ENCODE results near the gene THSD4.

Gene THSD4

DNA sequence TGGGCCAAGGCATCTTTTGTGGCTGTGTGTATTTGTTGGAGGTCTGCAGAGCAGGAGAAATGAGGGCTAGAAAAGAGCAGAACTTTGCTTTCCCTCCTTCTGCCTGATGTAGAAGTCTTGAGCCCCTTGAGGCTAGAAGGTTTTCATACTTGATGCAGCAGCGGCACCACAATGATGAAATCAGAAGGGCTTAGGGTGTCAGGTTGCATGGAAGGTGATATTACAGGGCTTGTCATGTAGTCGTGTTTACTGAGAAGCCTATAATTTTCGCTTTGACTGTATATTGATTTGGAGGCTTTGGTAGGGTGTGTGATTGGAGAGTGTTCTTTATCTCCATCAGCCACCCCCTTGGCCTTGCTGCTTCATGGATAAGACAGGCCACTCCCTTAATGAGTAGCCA is 339.8 kb downstream of the THSD4 start:
- no peak for DNase-seq (ENCODE audit: low spot score)

DNA sequence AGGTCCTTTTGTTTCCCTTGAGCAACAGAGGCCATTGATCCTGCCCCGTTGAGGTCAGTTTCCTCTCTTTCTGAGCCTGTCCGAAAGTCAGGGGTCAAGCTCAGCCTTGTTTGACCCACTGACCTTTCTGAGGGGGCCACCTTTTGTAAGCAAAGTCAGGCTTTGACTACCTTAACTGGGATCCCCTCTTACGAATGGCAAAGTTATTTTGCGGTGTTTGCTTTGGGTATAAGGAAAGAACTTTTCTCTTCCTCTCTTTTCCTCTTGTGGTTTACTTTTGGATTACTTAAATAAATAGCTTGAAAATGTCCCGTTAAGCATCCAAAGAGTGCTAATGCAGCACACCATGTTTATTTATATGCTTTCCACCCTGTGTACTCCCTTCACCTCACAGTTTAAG is 340.6 kb downstream of the THSD4 start:
- no peak for DNase-seq (ENCODE audit: low spot score)

DNA sequence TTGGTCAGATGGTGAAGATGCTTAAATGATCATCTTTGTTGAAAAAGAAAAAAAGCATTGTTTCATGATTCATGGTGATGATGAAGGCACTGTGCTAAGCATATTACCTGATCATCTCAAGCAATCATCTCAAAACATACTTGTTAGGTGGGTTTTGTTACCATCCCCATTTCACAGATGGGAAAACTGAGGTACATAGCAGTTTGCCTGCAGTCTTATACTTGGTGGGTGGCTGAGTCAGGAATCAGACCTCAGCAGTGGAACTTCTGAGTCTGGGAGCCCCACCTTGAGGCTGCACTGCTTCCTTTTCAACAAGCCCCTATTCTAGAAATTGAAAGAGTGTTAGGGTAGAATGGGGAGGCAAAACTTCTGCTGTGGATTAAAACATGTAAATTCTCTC is 341.1 kb downstream of the THSD4 start:
- DNase-seq (ENCODE audit: low spot score): no peak

DNA sequence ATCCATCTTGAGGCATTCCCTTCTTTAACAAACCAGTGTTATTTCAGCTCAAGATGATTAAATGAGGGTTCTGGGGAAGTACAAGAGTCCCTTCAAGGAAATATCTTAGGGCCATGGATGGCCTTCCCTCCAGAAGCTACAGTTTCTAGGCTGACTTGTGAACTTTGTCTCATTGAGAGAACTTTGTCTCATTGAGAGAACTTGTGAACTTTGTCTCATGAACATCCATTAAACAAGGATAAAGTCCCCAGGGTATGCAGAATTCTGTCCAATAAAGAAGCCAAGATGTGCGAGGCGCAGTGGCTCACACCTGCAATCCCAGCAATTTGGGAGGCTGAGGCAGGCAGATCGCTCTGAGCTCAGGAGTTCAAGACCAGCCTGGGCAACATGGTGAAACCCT is 341.5 kb downstream of the THSD4 start:
- DNase-seq (ENCODE audit: low spot score): no peak

DNA sequence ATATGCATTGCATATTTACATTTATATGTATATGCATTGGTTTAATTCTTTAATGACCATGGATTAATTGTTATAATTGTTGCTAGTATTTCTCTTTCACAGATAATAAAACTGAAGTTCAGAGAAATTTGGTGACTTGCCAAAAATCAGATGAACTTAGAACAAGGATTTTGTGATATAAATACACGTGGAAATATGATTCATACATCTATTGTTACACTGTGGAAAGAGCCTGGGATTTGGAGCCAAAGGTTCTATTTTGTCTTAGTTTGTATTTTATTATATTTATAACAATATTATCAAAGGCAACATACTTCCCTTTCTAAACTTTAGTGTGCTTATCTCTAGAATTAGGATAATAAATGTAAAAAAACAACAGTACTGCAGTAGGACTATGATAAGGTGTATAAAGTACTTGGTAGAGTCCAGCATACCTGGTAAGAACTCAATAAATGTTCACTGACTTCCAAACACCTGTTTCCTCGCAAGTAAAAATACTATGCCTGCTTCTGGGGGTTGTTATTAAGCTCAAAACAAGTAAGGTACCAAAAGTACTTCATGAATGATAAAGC is 342.9 kb downstream of the THSD4 start:
- DNase-seq (ENCODE audit: low spot score): no peak

DNA sequence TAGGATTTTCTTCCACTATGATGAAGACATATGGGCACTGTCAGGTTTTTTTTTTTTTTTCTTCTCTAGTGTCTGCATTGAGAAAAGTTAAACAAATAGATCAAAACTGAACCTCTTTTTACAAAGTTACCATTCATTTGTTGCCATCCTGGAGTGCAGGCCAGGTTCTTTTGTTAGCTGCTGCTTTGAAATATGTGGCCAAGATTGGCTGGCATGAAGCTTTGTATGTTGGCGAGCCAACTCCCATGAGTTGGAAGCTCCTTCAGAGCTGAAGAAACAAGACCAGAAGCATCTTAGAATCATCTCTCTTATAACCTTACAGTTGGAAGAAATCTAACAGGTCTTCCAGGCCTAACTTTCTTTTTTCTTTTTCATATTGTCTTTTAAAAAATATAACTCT is 346.5 kb downstream of the THSD4 start:
- DNase-seq (ENCODE audit: low spot score): no peak

DNA sequence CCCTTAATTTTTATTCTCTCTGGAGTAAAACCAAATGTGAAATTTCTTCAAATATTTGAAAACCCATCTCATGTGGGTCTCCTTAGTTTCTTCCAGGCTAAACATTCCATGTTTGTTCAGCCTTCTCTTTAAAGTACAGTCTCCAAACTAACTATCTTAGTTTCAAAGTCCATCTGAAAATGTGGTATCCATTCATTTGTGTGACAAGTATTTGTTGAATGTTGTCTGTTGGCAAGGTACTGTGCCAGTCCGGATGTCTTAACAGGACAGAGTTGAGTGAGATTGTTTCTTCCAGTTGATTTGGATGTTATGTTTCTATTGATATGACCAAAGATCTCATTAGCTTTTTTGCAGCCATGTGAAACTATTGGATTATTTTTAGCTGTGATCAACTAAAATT is 347.4 kb downstream of the THSD4 start:
- DNase-seq (ENCODE audit: low spot score): no peak

DNA sequence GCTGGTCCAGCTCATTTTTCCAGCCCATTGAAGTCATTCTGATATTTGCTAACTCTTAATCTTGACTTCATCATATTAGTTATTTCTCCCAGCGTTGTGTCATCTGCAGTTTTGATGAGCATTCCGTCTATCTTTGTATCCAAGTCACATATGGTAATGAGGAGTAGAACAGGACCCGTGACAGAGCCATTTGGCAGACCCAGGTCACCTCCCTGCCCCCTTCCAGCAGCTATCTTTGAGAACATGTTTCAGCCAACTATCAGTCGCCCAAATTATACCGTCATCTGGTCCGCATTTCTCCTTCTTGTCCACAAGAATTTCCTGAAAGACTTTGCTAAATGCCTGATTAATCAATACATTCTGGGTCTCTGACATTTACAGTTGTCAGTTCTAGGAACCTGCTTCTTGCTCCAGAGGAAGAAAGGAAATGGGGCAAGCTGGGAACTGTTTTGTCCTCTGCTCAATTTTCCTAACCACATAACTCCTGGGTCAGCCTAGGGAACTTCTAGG is 347.9 kb downstream of the THSD4 start:
- DNase-seq (ENCODE audit: low spot score): no peak

DNA sequence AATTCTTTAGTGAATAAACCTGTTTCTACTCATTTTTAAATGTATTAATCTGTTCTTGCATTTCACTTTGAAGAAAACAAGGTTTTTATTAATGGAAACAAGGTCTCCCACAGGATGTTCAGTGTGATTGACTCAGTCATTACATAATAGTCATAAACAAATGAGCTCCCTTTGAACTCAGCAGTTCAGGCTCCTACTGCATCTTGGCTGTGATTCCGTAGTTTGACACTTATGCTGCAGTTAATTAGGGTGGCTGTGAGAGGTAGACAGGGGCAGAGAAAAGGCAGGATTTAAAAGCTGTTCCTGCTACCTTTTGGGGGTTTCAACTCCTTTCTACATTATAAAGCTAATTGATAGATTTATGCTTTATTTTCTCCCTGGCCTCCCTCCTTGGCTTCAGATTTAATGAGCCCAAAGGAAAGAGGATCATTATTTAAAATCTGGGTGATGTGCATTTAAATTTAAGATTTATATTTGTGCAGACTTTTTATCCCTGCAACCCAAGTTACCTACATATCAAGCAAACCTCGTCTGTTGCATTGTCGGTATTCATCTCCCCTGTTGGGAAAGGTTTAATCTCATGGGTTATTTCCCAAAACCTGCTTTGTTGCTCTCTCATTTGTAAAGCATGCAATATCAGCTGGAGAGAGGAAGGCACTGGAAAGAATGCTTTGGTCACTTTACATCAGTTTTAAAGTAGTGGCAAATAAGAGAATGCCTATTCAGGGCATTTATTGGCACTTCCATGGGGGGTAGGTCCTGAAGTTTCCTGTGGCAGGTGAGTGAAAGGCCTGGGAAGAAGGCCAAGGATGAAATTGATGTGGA is 350.1 kb downstream of the THSD4 start:
- no peak for DNase-seq (ENCODE audit: low spot score)

DNA sequence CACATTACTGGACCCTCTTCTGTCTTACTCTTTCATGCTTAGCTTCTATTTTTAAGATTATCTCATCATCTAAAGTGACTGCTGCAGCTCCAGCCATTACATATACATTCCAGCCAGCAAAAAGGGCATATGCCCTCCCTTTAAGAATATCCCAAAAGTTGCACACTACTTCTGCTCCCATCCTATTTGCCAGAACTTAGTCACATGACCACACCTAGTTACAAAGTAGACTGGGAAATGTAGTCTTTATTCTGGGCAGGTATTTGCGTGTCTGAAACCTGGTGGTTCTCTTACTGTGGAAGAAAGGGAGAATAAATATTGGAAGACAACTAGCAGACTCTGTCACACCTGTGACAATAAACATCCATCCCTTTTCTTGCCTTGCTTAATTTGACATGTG is 353.4 kb downstream of the THSD4 start:
- no peak for DNase-seq (ENCODE audit: low spot score)

DNA sequence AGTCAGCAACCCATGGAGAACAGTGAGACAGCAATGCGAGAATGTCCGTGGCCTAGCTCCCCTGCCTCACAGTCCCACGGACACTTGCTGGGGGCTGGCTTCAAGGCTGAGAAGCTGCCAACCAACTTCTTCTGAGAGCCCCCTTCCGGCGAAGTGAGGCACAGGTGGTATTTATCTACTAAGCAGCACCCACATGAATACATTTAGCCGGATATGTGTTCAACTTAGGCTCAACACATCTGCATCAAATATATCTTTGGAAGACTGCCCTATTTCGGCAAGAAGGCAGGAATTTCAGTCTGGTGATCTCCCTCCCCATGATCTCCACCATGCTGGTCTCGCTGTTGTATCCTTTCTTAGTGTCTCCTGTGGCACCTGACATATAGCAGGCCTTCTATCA is 354.1 kb downstream of the THSD4 start:
- DNase-seq (ENCODE audit: low spot score): no peak

DNA sequence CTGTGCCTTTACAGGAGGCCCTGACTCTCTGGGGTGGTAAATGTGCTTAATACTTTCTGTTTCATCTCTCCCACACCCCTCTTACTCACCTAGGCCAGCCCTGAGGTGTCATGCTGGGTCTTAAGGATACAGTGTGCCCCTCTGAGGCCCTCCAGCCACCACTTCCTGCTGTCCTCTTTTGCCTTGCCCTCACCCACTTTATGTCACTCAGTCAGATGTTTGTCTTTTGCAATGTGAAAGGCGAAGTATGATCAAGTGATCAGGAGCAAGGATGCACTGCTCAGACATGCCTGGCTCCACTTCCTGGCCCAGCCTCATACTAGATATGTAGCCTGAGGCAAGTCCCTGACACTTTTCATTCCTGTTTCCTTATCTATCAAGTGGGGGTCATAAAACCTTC is 356.1 kb downstream of the THSD4 start:
- DNase-seq (ENCODE audit: low spot score): peak; percentile 61

DNA sequence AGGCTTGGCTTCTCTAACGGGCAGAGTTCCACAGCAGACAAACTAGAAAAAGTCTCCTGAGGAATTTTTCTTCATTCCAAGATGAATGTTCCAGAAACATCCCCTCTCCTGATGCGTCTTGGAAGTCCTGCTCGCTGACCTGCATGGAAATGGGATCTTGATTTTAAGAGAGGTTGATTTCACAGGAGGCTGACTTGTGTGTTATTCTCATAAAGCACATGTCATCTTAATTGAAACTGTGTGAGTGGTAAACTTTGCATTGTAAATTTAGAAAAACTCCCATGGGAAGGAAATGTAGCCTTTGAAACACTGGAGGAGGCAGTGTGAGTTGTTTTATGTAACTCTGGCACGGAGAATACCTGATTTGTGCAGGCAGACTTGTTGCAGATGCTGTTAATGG is 357.3 kb downstream of the THSD4 start:
- DNase-seq (ENCODE audit: low spot score): no peak

DNA sequence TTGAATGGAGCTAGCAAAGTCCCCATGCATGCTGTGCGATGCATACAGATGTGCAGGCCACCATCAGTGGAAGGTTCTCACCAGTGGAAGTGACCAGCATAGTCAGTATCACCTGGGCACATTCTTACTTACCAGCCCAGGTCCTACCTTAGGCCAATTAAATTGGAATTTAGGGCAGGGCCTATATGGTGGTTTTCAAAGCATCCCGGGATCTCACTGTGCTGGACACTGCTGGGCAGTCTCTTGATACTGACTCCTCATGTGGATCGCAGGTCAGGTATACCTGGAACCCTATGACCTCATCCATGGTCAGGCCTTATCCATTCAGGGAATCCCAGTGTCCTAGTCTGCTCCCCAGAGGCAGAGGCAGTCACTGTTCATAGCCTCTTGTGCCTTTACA is 358.5 kb downstream of the THSD4 start:
- DNase-seq (ENCODE audit: low spot score): no peak

DNA sequence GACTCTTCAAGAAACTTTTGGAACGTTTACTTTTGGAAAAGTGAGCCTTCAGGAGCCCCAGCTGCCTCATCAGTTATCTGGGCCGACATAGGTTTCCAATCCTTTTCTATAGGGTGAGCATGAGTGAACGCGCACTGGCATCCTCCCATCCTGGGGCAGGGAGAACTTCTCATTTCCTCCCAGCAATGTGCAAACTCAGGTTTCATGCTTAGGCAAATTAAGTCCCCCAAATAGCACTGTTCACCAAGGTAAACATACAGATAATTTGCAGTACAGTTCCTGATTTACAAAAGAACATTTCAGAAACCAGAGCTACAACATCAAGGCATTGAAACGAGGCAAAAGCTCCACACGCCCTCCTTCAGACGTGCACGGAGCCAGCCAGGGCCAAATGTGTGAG is 361.6 kb downstream of the THSD4 start:
- DNase-seq (ENCODE audit: low spot score): no peak

DNA sequence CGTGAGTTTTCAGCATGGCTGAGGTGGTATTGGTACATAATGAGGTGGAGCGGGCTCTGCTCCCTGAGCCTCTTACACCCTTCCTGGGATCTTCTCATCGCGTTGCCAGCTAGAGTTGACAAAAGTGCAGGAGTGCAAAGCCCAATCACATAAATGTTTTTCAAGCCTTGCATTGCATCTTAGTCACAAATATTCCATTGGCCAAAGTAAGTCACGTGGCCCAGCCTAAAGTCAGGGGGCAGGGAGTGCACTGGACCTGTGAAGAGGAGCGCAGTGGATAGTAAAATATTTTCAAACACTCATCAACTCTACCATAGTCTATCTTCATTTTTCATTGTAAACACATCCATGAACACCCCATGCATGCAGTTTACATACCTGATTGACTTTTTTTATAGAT is 365.3 kb downstream of the THSD4 start:
- DNase-seq (ENCODE audit: low spot score): no peak

DNA sequence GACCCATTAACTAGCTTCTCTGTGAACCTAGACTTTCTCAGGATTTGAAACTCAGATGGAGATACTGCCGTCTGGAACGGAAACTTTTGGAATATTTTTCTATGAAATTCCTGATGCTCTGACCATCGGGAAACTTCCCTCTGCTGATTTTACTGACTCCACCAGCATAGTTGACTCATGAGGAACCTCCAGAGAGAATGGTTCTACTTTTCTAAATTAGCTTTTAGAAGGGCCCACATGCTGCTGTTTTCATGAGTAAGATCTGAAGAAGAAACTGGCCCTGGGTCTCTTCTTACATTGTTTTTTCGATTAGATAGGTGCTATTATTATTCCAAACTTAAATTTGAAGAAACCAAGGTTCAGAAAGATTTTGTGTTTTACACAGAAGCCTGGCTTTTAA is 368.8 kb downstream of the THSD4 start:
- DNase-seq (ENCODE audit: low spot score): no peak

DNA sequence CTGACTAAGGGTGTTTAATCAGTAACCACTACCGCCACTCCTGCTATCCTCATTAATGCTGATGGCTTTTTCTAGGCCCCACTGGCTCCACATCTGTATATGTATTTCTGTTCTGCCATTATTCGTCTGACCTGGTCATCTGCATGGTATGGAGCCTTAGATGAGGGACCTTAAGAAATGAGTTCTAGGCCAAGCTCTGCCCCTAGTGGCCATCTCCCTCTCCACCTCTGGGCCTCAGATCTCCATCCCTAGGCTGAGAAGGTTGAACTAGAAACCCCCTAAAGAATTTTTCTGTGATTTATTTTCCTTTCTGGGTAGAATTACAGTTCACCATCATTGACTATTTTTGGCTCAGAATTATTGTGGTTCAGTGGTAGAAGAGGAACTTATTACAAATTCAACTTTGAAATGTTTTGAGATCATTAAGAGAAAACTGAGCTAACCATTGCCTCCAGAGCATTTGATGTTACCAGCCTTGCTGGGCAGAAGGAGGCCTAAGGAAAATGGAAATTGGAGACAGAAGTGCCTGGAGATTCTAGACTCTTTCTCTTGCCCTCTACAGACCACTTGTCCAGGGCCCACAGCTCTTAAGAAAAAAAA is 369.9 kb downstream of the THSD4 start:
- no peak for DNase-seq (ENCODE audit: low spot score)

DNA sequence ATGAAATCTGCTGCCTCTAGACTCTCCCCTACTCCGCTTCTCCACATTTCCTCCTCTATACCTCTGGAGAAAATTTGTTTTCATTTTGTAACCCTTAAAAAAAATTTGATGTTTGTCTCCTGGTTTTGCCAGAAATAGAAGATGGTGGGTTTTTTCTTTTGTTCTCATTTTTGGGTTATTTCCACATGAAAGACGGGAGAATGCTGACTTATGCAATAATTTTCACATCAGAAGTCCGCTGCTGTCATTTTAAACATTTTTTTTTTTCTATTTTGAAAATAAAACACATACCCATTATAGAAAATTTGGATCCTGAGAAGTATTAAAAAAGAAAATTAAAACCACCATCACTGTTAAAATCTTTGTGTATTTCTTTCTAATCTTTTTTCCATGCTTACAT is 374.3 kb downstream of the THSD4 start:
- no peak for DNase-seq (ENCODE audit: low spot score)

DNA sequence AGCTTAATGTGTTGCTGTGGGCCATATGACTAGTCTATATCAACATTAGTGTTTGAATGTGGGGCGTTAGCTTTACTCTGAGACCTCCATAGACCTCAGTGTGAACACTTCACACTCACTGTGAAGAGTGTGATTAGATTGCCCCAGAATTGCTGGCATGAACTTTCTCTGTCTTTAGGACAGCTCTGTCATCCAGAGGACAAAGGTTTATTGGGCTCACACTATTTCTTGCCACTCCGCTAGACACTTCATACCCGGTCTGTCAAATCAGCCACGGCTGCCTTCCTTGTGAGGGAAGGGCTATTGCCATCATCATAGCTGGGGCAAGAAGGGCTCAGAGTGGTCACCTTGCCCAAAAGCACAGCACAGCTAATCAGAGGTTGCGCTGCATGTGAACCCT is 378.3 kb downstream of the THSD4 start:
- DNase-seq (ENCODE audit: low spot score): no peak

DNA sequence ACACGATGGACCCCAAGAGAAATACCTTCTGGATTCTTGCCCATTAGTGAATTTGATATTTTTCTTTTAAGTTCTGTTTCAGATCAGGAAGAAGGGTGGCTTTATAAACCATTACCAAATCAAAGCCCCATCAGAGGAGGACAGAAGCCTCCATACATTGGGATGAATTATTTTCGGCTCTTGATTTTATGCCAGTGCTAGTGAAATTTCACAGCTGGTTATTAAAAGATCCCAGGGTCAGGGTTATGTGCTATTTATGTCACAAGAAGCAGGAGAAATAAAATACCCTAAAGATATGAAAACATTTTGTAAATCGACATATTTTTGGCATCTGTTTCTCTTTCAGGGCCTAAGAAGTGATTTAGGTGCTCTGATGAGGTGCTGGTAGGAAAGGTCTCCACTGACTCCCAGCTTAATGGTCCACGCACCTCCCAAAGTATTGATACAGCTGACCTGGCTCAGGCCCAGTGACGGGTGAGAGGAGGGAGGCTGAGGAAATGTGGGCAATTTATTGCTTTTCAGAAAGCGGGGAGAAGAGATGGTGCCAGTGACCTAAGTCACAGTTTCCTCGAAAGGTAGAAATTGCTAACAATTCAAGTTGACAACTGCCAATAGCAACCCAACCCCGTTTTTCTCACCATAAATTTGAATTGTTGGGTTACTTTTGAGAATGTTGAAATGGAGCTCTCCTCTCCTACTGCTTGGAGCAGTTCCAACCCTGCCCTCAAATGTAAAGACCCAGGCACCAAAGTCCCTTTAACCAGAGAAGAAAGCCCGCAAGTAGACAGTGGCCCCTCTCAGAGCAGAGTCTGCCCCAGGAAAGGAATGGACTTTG is 379.5 kb downstream of the THSD4 start:
- no peak for DNase-seq (ENCODE audit: low spot score)

DNA sequence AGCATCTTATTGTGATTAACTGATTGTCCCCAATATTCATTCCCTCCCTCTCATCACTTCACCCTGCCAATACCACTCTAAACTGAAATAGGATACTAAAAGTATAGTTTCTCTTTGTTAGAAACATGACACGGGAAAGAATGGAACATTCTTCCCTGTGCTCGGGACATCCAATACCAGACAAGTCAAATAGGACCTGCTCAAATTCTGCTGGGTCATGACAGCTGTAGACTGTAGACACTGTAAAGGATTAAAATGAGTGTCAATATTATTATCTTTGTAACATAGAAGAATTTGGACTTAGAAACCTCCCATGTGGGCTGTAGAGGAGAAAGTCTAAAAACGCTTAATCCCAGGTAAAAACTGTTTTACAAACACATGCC is 380.1 kb downstream of the THSD4 start:
- DNase-seq (ENCODE audit: low spot score): no peak
